NCI-H128 (cell line): ENCODE results near the gene PHLDA2.

Experiments used
- DNase-seq: peaks from one replicate; lab custom pipeline; 2025; ENCODE audit not compliant: unreplicated experiment; lab: John Stamatoyannopoulos, UW

The PHLDA2 gene

GRCh38 chr11:2898366-2899079, 30.7 kb downstream of the PHLDA2 start:
- no peak for DNase-seq

- DNase-seq, result no peak
Measured at GRCh38 chr11:2897048-2897447, 32.2 kb downstream of the PHLDA2 start.

GRCh38 chr11:2896047-2896446, 33.2 kb downstream of the PHLDA2 start:
- no peak for DNase-seq

- DNase-seq, result no peak
Measured at GRCh38 chr11:2893935-2894334, 35.3 kb downstream of the PHLDA2 start.

- no peak for DNase-seq
Measured at GRCh38 chr11:2892967-2893528, 36.2 kb downstream of the PHLDA2 start.

- DNase-seq, result no peak
Measured at GRCh38 chr11:2892215-2892966, 36.8 kb downstream of the PHLDA2 start.

- DNase-seq, result no peak
Measured at GRCh38 chr11:2891326-2892214, 37.6 kb downstream of the PHLDA2 start.

- no peak for DNase-seq
Measured at GRCh38 chr11:2890466-2891294, 38.5 kb downstream of the PHLDA2 start.

GRCh38 chr11:2889362-2890273, 39.6 kb downstream of the PHLDA2 start:
- no peak for DNase-seq

GRCh38 chr11:2888266-2888968, 40.8 kb downstream of the PHLDA2 start:
- peak; percentile 82 for DNase-seq

GRCh38 chr11:2887515-2888195, 41.6 kb downstream of the PHLDA2 start:
- no peak for DNase-seq

GRCh38 chr11:2886936-2887335, 42.3 kb downstream of the PHLDA2 start:
- no peak for DNase-seq

GRCh38 chr11:2886191-2886894, 42.9 kb downstream of the PHLDA2 start:
- DNase-seq, result no peak

- DNase-seq, result peak; percentile 36
Measured at GRCh38 chr11:2885678-2886081, 43.5 kb downstream of the PHLDA2 start, which contains the start of gene CDKN1C. TSS of gene CDKN1C (minus strand) at chr11:2885775. CDS start at chr11:2885456, 319 bp downstream.

GRCh38 chr11:2885017-2885677, 44.1 kb downstream of the PHLDA2 start:
- no peak for DNase-seq

GRCh38 chr11:2883979-2884815, 45.0 kb downstream of the PHLDA2 start:
- no peak for DNase-seq
